Measurements from ENCODE around the gene PARVA.

Gene PARVA

GRCh38 chr11:12581416-12581815 lies 204.0 kb downstream of the PARVA start:
- no peak overlapping the region for H3K4me3 ChIP-seq (ENCODE audit: low read depth, low read length)
- TF ChIP-seq, protein P1, sequence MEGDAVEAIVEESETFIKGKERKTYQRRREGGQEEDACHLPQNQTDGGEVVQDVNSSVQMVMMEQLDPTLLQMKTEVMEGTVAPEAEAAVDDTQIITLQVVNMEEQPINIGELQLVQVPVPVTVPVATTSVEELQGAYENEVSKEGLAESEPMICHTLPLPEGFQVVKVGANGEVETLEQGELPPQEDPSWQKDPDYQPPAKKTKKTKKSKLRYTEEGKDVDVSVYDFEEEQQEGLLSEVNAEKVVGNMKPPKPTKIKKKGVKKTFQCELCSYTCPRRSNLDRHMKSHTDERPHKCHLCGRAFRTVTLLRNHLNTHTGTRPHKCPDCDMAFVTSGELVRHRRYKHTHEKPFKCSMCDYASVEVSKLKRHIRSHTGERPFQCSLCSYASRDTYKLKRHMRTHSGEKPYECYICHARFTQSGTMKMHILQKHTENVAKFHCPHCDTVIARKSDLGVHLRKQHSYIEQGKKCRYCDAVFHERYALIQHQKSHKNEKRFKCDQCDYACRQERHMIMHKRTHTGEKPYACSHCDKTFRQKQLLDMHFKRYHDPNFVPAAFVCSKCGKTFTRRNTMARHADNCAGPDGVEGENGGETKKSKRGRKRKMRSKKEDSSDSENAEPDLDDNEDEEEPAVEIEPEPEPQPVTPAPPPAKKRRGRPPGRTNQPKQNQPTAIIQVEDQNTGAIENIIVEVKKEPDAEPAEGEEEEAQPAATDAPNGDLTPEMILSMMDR (IDR thresholded peaks at IDR 0.05; ENCODE audit: low read depth, low read length): no peak
- in situ Hi-C loops (cut with HindIII; ENCODE audit: low sequenced_read_pairs): no loop called here
- no peak for DNase-seq (ENCODE audit: low read depth, low spot score)

- TF ChIP-seq, protein P1 (IDR thresholded peaks at IDR 0.05; ENCODE audit: low read depth, low read length): no peak
- peak; percentile 81 for DNase-seq (ENCODE audit: low read depth, low spot score)
- no peak overlapping the region for H3K4me3 ChIP-seq (ENCODE audit: low read depth, low read length)
- in situ Hi-C loops (cut with HindIII; ENCODE audit: low sequenced_read_pairs): no loop called here
Observed at GRCh38 chr11:12581923-12582322, 204.6 kb downstream of the PARVA start.
